Endothelial cell (in vitro differentiated cells): Measurements from ENCODE around the gene MTCL1. TPM values are rescaled to one million over a fixed set of nuclear protein-coding genes. Genes with fewer than 3 reads are reported as not detected.

Source experiments
- DNase-seq: peaks from one replicate; pipeline ENCODE4 v3.0.0; 2021; ENCODE audit warnings: low spot score
- H3K27ac Mint-ChIP-seq: one replicate; pipeline ENCODE4 v1.8.0; 2021; ENCODE audit warnings: mixed read lengths, inconsistent platforms; ENCODE audit not compliant: unreplicated experiment
- H3K27me3 Mint-ChIP-seq: one replicate; pipeline ENCODE4 v1.8.0; 2021; ENCODE audit warnings: mild to moderate bottlenecking, moderate library complexity, mixed read lengths, inconsistent platforms; ENCODE audit not compliant: unreplicated experiment
- H3K36me3 Mint-ChIP-seq: one replicate; pipeline ENCODE4 v1.8.0; 2021; ENCODE audit warnings: mild to moderate bottlenecking, low read depth, mixed read lengths, inconsistent platforms; ENCODE audit not compliant: unreplicated experiment
- H3K4me1 Mint-ChIP-seq: one replicate; pipeline ENCODE4 v1.8.0; 2021; ENCODE audit warnings: mild to moderate bottlenecking, mixed read lengths, inconsistent platforms; ENCODE audit not compliant: unreplicated experiment
- H3K4me3 Mint-ChIP-seq: one replicate; pipeline ENCODE4 v1.8.0; 2021; ENCODE audit warnings: mild to moderate bottlenecking, mixed read lengths, inconsistent platforms; ENCODE audit not compliant: unreplicated experiment
- H3K9me3 Mint-ChIP-seq: one replicate; pipeline ENCODE4 v1.8.0; 2021; ENCODE audit warnings: mixed read lengths, inconsistent platforms; ENCODE audit not compliant: unreplicated experiment
- total RNA-seq: library from RNA; stranded (reverse); fragmentation: NEBNext Ultra II Directional; extraction: Animal tissue kit (Norgen Biotek cat#: 25700); gene quantifications from one replicate; pipeline ENCODE4 v1.2.1, GENCODE V29; 2021; ENCODE audit not compliant: unreplicated experiment
- TF ChIP-seq, protein P1 (sequence below): fragments of 200-600 bp; sonication (generic); IDR thresholded peaks from one replicate; pipeline ENCODE4 v1.5.0; 2021; ENCODE audit warnings: antibody characterized with exemption; ENCODE audit not compliant: unreplicated experiment

Gene MTCL1
- total RNA-seq, 1 donor from 2014 or later = 3.8 TPM

DNA sequence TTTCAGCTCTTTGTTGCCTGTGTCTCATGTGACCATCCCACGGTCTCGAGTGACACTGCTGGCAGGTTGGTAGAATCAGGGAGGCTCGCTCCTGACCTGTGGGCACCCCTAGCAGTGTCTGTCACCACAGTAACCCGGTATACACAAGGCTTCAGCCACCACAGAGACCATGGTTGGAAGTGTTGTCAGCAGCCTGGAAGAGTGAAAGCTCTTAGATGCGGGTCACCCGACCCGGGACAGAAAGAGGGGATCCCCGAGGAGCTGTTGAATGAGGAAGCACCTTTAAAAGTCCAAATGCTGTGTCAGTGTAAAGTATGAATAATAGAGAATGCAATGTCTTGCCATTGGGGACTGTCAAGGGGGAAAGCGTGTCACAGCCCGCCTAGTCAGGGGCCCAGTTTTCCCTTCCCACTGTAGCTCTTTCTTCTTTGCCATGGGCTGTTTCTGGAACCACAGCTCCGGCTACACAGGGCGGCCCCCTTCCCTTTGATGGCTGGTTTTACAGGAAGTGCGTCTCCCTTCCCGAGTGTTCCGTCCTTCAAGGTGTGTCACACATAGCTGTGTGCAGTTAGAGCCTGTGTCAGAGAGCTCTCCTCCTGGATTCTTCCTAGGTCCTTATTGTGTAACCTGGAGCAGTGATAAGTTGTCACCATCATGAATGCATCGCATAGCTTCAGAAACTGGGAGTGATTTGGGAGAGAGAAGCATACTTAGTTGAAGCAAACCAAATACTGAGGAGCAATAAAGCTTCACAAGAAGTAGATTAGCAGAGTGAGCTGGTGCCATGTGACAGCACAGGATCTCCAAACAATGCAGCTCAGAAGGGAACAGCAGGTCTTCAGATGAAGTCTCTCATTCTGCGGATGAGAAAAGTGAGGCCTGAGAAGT is 81.4 kb downstream of the MTCL1 start:
- peaks cover 12% of the 10 kb centered on the region for H3K4me1 Mint-ChIP-seq
- DNase-seq = no peak
- TF ChIP-seq, protein P1, sequence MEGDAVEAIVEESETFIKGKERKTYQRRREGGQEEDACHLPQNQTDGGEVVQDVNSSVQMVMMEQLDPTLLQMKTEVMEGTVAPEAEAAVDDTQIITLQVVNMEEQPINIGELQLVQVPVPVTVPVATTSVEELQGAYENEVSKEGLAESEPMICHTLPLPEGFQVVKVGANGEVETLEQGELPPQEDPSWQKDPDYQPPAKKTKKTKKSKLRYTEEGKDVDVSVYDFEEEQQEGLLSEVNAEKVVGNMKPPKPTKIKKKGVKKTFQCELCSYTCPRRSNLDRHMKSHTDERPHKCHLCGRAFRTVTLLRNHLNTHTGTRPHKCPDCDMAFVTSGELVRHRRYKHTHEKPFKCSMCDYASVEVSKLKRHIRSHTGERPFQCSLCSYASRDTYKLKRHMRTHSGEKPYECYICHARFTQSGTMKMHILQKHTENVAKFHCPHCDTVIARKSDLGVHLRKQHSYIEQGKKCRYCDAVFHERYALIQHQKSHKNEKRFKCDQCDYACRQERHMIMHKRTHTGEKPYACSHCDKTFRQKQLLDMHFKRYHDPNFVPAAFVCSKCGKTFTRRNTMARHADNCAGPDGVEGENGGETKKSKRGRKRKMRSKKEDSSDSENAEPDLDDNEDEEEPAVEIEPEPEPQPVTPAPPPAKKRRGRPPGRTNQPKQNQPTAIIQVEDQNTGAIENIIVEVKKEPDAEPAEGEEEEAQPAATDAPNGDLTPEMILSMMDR = no peak
- H3K27ac Mint-ChIP-seq = no peak overlapping the region
- H3K36me3 Mint-ChIP-seq = no peaks in the 10 kb centered on the region
- H3K4me3 Mint-ChIP-seq = no peak overlapping the region
- H3K9me3 Mint-ChIP-seq = no peaks in the 10 kb centered on the region
- H3K27me3 Mint-ChIP-seq = peaks cover 4% of the 10 kb centered on the region

DNA sequence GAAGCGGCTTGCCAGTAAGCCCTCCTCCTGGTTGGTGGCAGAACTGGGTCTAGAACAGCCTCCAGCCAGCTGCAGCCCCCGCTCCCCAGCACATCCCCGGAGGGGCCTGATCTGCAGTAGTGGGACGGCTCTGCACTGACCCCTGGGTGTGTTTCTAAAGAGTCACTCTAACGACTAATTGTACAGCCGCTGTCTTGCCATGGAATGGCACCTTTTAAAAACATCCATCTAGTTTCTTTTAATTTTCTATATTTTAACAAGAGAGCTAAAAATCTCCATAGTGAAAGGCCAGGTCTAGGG is 82.0 kb downstream of the MTCL1 start:
- Mint-ChIP-seq H3K9me3 (no peaks in the 10 kb centered on the region), H3K4me1 (peaks cover 12% of the 10 kb centered on the region), H3K4me3 (no peak overlapping the region), H3K36me3 (no peaks in the 10 kb centered on the region), H3K27me3 (peaks cover 2% of the 10 kb centered on the region), H3K27ac (no peak overlapping the region)
- TF ChIP-seq, protein P1 = no peak
- no peak for DNase-seq

GRCh38 chr18:8787794-8788193 is 82.4 kb downstream of the MTCL1 start:
- DNase-seq = no peak
- Mint-ChIP-seq H3K27me3 (peaks cover 2% of the 10 kb centered on the region), H3K4me3 (no peak overlapping the region), H3K9me3 (no peaks in the 10 kb centered on the region), H3K4me1 (peaks cover 12% of the 10 kb centered on the region), H3K27ac (no peak overlapping the region), H3K36me3 (no peaks in the 10 kb centered on the region)
- TF ChIP-seq, protein P1 = no peak

- Mint-ChIP-seq H3K36me3 (no peaks in the 10 kb centered on the region), H3K4me1 (peaks cover 12% of the 10 kb centered on the region), H3K27me3 (peaks cover 3% of the 10 kb centered on the region), H3K4me3 (no peak overlapping the region), H3K27ac (no peak overlapping the region), H3K9me3 (no peaks in the 10 kb centered on the region)
- TF ChIP-seq, protein P1 = no peak
- no peak for DNase-seq
Measured at GRCh38 chr18:8788503-8789429, 83.4 kb downstream of the MTCL1 start.
